A549 (cell line): ENCODE data around the gene ARL5C. TPM values are rescaled to one million over a fixed set of nuclear protein-coding genes. Genes with fewer than 3 reads are reported as not detected.

Experiments
- ATAC-seq, 2 experiments: fragments of 200-7000 bp in 1 of 2; fragments of >200 bp in 1 of 2; cut with Nextera tagmentation in 1 of 2; cut with Tn5 transposase in 1 of 2; 3 replicates each; pipeline versions ENCODE4 v1.8.0 to v1.9.1; 2018 to 2020; ENCODE audit warnings: mild to moderate bottlenecking in 1 of 2, moderate library complexity in 1 of 2
- CTCF ChIA-PET: fragments of 300-600 bp; sonication (Branson Sonifier 250); formaldehyde crosslinking; extraction: SDS; loops from one replicate; lab custom pipeline; 2021; ENCODE audit warnings: antibody characterized with exemption, inconsistent platforms; lab: Yijun Ruan, JAX
- POLR2A ChIA-PET: fragments of 350-600 bp; formaldehyde crosslinking; extraction: SDS; loops from one replicate; lab custom pipeline; 2021; ENCODE audit warnings: antibody characterized with exemption, inconsistent platforms; lab: Yijun Ruan, JAX
- DNase-seq, 2 experiments: peaks; one replicate each; pipeline versions ENCODE4 v3.0.0 to v3.0.0-alpha.2; 2011 to 2016; ENCODE audit warnings: low read depth in 1 of 2, low spot score in 1 of 2
- FAIRE-seq: peaks from 2 replicates; lab custom pipeline; 2011; peaks lifted over from hg19 to GRCh38; lab: Jason Lieb, UNC
- H3K27ac ChIP-seq, 2 experiments: fragments of >200 bp; sonication (Bioruptor Twin); formaldehyde crosslinking; 3 replicates each; pipeline ENCODE4 v1.5.1; 2016 to 2017
- H3K4me1 ChIP-seq: fragments of >200 bp; sonication (Bioruptor Twin); formaldehyde crosslinking; 3 replicates; pipeline ENCODE4 v1.6.1; 2016
- H3K4me2 ChIP-seq: fragments of >200 bp; sonication (Bioruptor Twin); formaldehyde crosslinking; 3 replicates; pipeline ENCODE4 v1.6.1; 2016
- H3K4me3 ChIP-seq: fragments of >200 bp; sonication (Bioruptor Twin); formaldehyde crosslinking; 3 replicates; pipeline ENCODE4 v1.5.1; 2016
- H3K9me3 ChIP-seq: fragments of >200 bp; sonication (Bioruptor Twin); formaldehyde crosslinking; 3 replicates; pipeline ENCODE4 v1.6.1; 2016
- ATOH8 ChIP-seq: fragments of 250-450 bp; sonication (Bioruptor Pico); IDR thresholded peaks from 2 replicates; pipeline ENCODE4 v1.5.0; 2020; ENCODE audit warnings: low read depth, mild to moderate bottlenecking, moderate library complexity
- CBX2 ChIP-seq: fragments of 200-600 bp; sonication (generic); IDR thresholded peaks from 2 replicates; pipeline ENCODE4 v1.6.1; 2016; ENCODE audit warnings: low read depth, mild to moderate bottlenecking, borderline replicate concordance
- CBX8 ChIP-seq: fragments of 200-600 bp; sonication (generic); IDR thresholded peaks from 2 replicates; pipeline ENCODE4 v1.6.1; 2016
- CHD2 ChIP-seq: fragments of 150-350 bp; IDR thresholded peaks from 2 replicates; pipeline ENCODE4 v1.6.1; 2014; ENCODE audit warnings: low read length; ENCODE audit not compliant: partially characterized antibody
- EHMT2 ChIP-seq: fragments of 200-600 bp; sonication (generic); IDR thresholded peaks from 2 replicates; pipeline ENCODE4 v1.6.1; 2016; ENCODE audit warnings: antibody characterized with exemption, low read depth, mild to moderate bottlenecking, moderate library complexity
- ELK1 ChIP-seq: fragments of 150-350 bp; IDR thresholded peaks from 2 replicates; pipeline ENCODE4 v1.6.1; 2014; ENCODE audit warnings: low read depth, mild to moderate bottlenecking, low read length
- EP300 ChIP-seq, 2 experiments: fragments of >200 bp; sonication (Bioruptor Twin); formaldehyde crosslinking; IDR thresholded peaks; 2 replicates in 1 of 2; 3 replicates in 1 of 2; pipeline ENCODE4 v1.6.1; 2016 to 2017
- FOSB ChIP-seq: fragments of 250-450 bp; sonication (Bioruptor Pico); IDR thresholded peaks from 2 replicates; pipeline ENCODE4 v1.5.0; 2020; ENCODE audit warnings: mild to moderate bottlenecking, moderate library complexity
- GATA3 ChIP-seq: IDR thresholded peaks from 2 replicates; pipeline ENCODE4 v1.6.1; 2012; ENCODE audit warnings: borderline replicate concordance
- HDAC2 ChIP-seq: fragments of 200-600 bp; sonication (generic); IDR thresholded peaks from 2 replicates; pipeline ENCODE4 v1.6.1; 2016
- HES2 ChIP-seq: fragments of >200 bp; sonication (Bioruptor Twin); formaldehyde crosslinking; IDR thresholded peaks from 2 replicates; pipeline ENCODE4 v1.6.1; 2016
- HEYL ChIP-seq: fragments of 250-450 bp; sonication (Bioruptor Pico); IDR thresholded peaks from 2 replicates; pipeline ENCODE4 v1.8.0; 2021; ENCODE audit warnings: mild to moderate bottlenecking, moderate library complexity
- HMGXB4 ChIP-seq: fragments of 250-450 bp; sonication (Bioruptor Pico); IDR thresholded peaks from 2 replicates; pipeline ENCODE4 v1.5.0; 2021; ENCODE audit warnings: mild to moderate bottlenecking, moderate library complexity, borderline replicate concordance
- HOXB5 ChIP-seq: fragments of 250-450 bp; sonication (Bioruptor Pico); IDR thresholded peaks from 2 replicates; pipeline ENCODE4 v1.5.0; 2020; ENCODE audit warnings: mild to moderate bottlenecking, moderate library complexity
- KDM1A ChIP-seq: fragments of 200-600 bp; sonication (generic); IDR thresholded peaks from 2 replicates; pipeline ENCODE4 v1.6.1; 2016; ENCODE audit warnings: low read depth, mild to moderate bottlenecking
- KDM5A ChIP-seq: fragments of 200-600 bp; sonication (generic); IDR thresholded peaks from 2 replicates; pipeline ENCODE4 v1.6.1; 2016; ENCODE audit warnings: antibody characterized with exemption, mild to moderate bottlenecking
- MAFK ChIP-seq: fragments of 450-650 bp; IDR thresholded peaks from 2 replicates; pipeline ENCODE4 v1.6.1; 2014; ENCODE audit not compliant: partially characterized antibody
- MAX ChIP-seq: IDR thresholded peaks from 2 replicates; pipeline ENCODE4 v1.6.1; 2012
- MAZ ChIP-seq: fragments of 150-350 bp; IDR thresholded peaks from 2 replicates; pipeline ENCODE4 v1.6.1; 2014; ENCODE audit warnings: antibody characterized with exemption, low read depth, low read length, borderline replicate concordance
- MYC ChIP-seq: IDR thresholded peaks from 2 replicates; pipeline ENCODE4 v1.6.1; 2012; ENCODE audit warnings: mild to moderate bottlenecking, inconsistent platforms, low read length, improper control_type of control experiment, borderline replicate concordance
- NFE2L2 ChIP-seq: fragments of 150-350 bp; conservative IDR thresholded peaks from 2 replicates; pipeline ENCODE4 v1.6.1; 2014; ENCODE audit warnings: low read length
- POLR2A ChIP-seq: IDR thresholded peaks from 2 replicates; pipeline ENCODE4 v1.6.1; 2012; ENCODE audit warnings: mild to moderate bottlenecking, low read length
- RCOR1 ChIP-seq: fragments of 150-350 bp; IDR thresholded peaks from 2 replicates; pipeline ENCODE4 v1.6.1; 2014; ENCODE audit warnings: antibody characterized with exemption, low read length, low read depth
- RFX5 ChIP-seq: fragments of 450-650 bp; IDR thresholded peaks from 2 replicates; pipeline ENCODE4 v1.7.1; 2014; ENCODE audit warnings: antibody characterized with exemption, mild to moderate bottlenecking, moderate library complexity
- SMC3 ChIP-seq: fragments of >200 bp; sonication (Bioruptor Twin); formaldehyde crosslinking; IDR thresholded peaks from 3 replicates; pipeline ENCODE4 v1.6.1; 2018; ENCODE audit warnings: inconsistent platforms
- ZNF302 ChIP-seq: fragments of 250-450 bp; sonication (Bioruptor Pico); IDR thresholded peaks from 2 replicates; pipeline ENCODE4 v1.9.0; 2021; ENCODE audit warnings: inconsistent platforms, mild to moderate bottlenecking, moderate library complexity
- ZSCAN20 ChIP-seq: fragments of 250-450 bp; sonication (Bioruptor Pico); IDR thresholded peaks from 2 replicates; pipeline ENCODE4 v1.8.0; 2022; ENCODE audit warnings: mild to moderate bottlenecking, moderate library complexity
- WGBS: methylation state at CpG from one replicate; pipeline ENCODE4 v1.1.6; 2017; ENCODE audit errors: missing lambda C conversion rate; 5-methylcytosine and 5-hydroxymethylcytosine counted together
- polyA plus RNA-seq, 4 experiments: library from polyadenylated mRNA; depleted of rRNA in 3 of 4; stranded (reverse); fragments of >200 nt; fragmentation: RNase III in 1 of 4; extraction: RNeasy Plus Mini Kit Qiagen cat#74134 plus additional on column Dnase treatment in 1 of 4; gene quantifications; 2 replicates in 3 of 4; 3 replicates in 1 of 4; pipeline ENCODE4 v1.2.3, GENCODE V29; 2011 to 2017

Gene ARL5C
- polyA plus RNA-seq, 2 of the 4 experiments (the other 2 are of a cell fraction) = not detected

- no peak for FAIRE-seq
- WGBS = 51% methylated on average over 2 of the region's 2 CpGs
Measured at GRCh38 chr17:39139161-39139511, 26.8 kb downstream of the ARL5C start.

GRCh38 chr17:39138431-39139160 is 27.4 kb downstream of the ARL5C start:
- Histone ChIP-seq H3K4me1 (no peaks in the 10 kb centered on the region), H3K4me2 (no peak overlapping the region), H3K27ac (no peak overlapping the region), H3K9me3 (no peaks in the 10 kb centered on the region)
- peak in 1 of 2 experiments; percentile 21; a peak in 2 of 6 replicates for ATAC-seq
- WGBS = 87% methylated on average over 13 of the region's 13 CpGs
- no peak for FAIRE-seq
- no peak for DNase-seq
- CTCF ChIA-PET = interaction anchor here (0.8 to 29.6 kb wide), 7 partner anchors 10 to 129 kb away, joined by 3 to 612 read pairs (median 4); partner anchors contain the start of gene ARL5C
- TF ChIP-seq ELK1 = no peak
- no peak for TF ChIP-seq ZNF302 (CRISPR knock-in tag)
- no peak for TF ChIP-seq KDM5A
- TF ChIP-seq MAFK = no peak
- no peak for TF ChIP-seq HOXB5 (CRISPR knock-in tag)
- TF ChIP-seq EP300 (IDR thresholded peaks at IDR 0.05) = no peak
- TF ChIP-seq HMGXB4 (CRISPR knock-in tag) = no peak
- no peak for TF ChIP-seq SMC3
- TF ChIP-seq CHD2 = no peak
- no peak for TF ChIP-seq MAX
- no peak for TF ChIP-seq CBX8
- TF ChIP-seq FOSB = no peak
- no peak for TF ChIP-seq RCOR1
- no peak for TF ChIP-seq HES2
- no peak for TF ChIP-seq MYC
- TF ChIP-seq RFX5 = no peak
- TF ChIP-seq MAZ = no peak
- TF ChIP-seq GATA3 = no peak
- TF ChIP-seq, all 56 proteins: peak for 0
- POLR2A ChIA-PET = interaction anchor here (0.7 kb wide), 1 partner anchor 258 kb away, joined by 3 read pairs; no protein-coding TSS in a partner anchor
- H3K4me3 ChIP-seq = no peak overlapping the region

More at GRCh38 chr17:39139161-39139511, 26.8 kb downstream of the ARL5C start:
- no peak overlapping the region for H3K4me2 ChIP-seq
- no peak overlapping the region for H3K4me3 ChIP-seq
- H3K9me3 ChIP-seq = no peaks in the 10 kb centered on the region
- H3K4me1 ChIP-seq = no peaks in the 10 kb centered on the region
- DNase-seq (peak in 1 of 2 experiments; percentile 48), ATAC-seq (peak; percentile 53 to 54; a peak in 3 of 6 replicates)
- TF ChIP-seq HDAC2 (no peak), POLR2A (no peak), KDM1A (no peak), EHMT2 (no peak), ATOH8 (CRISPR knock-in tag) (no peak), CBX2 (no peak), HEYL (CRISPR knock-in tag) (no peak), ZSCAN20 (CRISPR knock-in tag) (no peak), CHD2 (no peak), NFE2L2 (no peak)
- CTCF ChIA-PET = interaction anchor here (1.1 to 29.6 kb wide), 3 partner anchors 10 to 34 kb away, joined by 4 to 612 read pairs (median 11); partner anchors contain the start of gene ARL5C
- POLR2A ChIA-PET = interaction anchor here (0.7 kb wide), 1 partner anchor 259 kb away, joined by 3 read pairs; no protein-coding TSS in a partner anchor
- H3K27ac ChIP-seq = no peak overlapping the region
